HepG2 (cell line): ENCODE measurements around the gene PTPRQ. TPM values are rescaled to one million over a fixed set of nuclear protein-coding genes. Genes with fewer than 3 reads are reported as not detected.

ENCODE experiments used
- ATAC-seq: fragments of 200-7000 bp; cut with Tn5 transposase; 3 replicates; pipeline ENCODE4 v1.9.1; 2020; ENCODE audit warnings: mild to moderate bottlenecking, moderate library complexity
- BruUV-seq: library from RNA; stranded (reverse); fragments of 400-500 nt; replicated peaks from 2 replicates; lab custom pipeline; 2021; lab: Mats Ljungman, UMichigan
- CTCF ChIA-PET: fragments of 300-600 bp; formaldehyde crosslinking; extraction: SDS; loops from one replicate; lab custom pipeline; 2021; ENCODE audit warnings: low total read pairs, inconsistent platforms, low intra/inter-chr PET ratio; lab: Yijun Ruan, JAX
- POLR2A ChIA-PET: fragments of 350-600 bp; sonication (Branson Sonifier 250); formaldehyde crosslinking; loops from one replicate; lab custom pipeline; 2020; ENCODE audit warnings: antibody characterized with exemption, inconsistent platforms; lab: Yijun Ruan, JAX
- DNase-seq: peaks from one replicate; pipeline ENCODE4 v3.0.0-alpha.2; 2015; ENCODE audit warnings: low spot score
- FAIRE-seq: peaks from 3 replicates; lab custom pipeline; 2011; peaks lifted over from hg19 to GRCh38; lab: Jason Lieb, UNC
- H2AFZ ChIP-seq: one replicate; pipeline ENCODE4 v1.6.1; 2011; ENCODE audit warnings: low read length, inconsistent platforms
- H3K27ac ChIP-seq: fragments of 300-600 bp; 3 replicates; pipeline ENCODE4 v1.8.0; 2011; ENCODE audit warnings: mixed run types, mild to moderate bottlenecking, mixed read lengths, low read length, inconsistent platforms; ENCODE audit not compliant: insufficient read depth; ENCODE audit errors: extremely low read length
- H3K27me3 ChIP-seq, 2 experiments: fragments of 200-600 bp in 1 of 2; 2 replicates in 1 of 2; 3 replicates in 1 of 2; pipeline versions ENCODE4 v1.6.0 to v1.8.0; 2011; ENCODE audit warnings: low read length in 2 of 2, mild to moderate bottlenecking in 2 of 2, moderate library complexity in 2 of 2, inconsistent platforms in 1 of 2; ENCODE audit not compliant: insufficient read depth in 2 of 2, control insufficient read depth in 1 of 2
- H3K36me3 ChIP-seq, 2 experiments: fragments of 200-600 bp in 1 of 2; replicated peaks in 1 of 2; 2 replicates in 1 of 2; 3 replicates in 1 of 2; pipeline versions ENCODE4 v1.5.1 to v1.8.0; 2011; ENCODE audit warnings: low read length in 2 of 2, inconsistent platforms in 1 of 2; ENCODE audit not compliant: insufficient read depth in 2 of 2, control insufficient read depth in 1 of 2
- H3K4me1 ChIP-seq: 2 replicates; pipeline ENCODE4 v1.5.1; 2012; ENCODE audit warnings: low read length, inconsistent platforms; ENCODE audit not compliant: insufficient read depth
- H3K4me2 ChIP-seq: 2 replicates; pipeline ENCODE4 v1.6.0; 2011; ENCODE audit warnings: low read depth, low read length, inconsistent platforms
- H3K4me3 ChIP-seq, 3 experiments: fragments of 200-600 bp in 1 of 3; sonication (generic), shearing (Covaris generic) in 1 of 3; replicated peaks in 1 of 3; 2 replicates each; pipeline ENCODE4 v1.5.1; 2011 to 2016; ENCODE audit warnings: low read length in 3 of 3, inconsistent platforms in 2 of 3, low read depth in 2 of 3, mild to moderate bottlenecking in 2 of 3, control low read depth in 1 of 3, mixed read lengths in 1 of 3; ENCODE audit not compliant: insufficient read depth in 1 of 3
- H3K79me2 ChIP-seq: one replicate; pipeline ENCODE4 v1.6.1; 2011; ENCODE audit warnings: low read length, inconsistent platforms; ENCODE audit not compliant: insufficient read depth
- H3K9ac ChIP-seq: 2 replicates; pipeline ENCODE4 v1.6.0; 2011; ENCODE audit warnings: mild to moderate bottlenecking, low read depth, low read length, inconsistent platforms; ENCODE audit not compliant: insufficient read depth
- H3K9me3 ChIP-seq: 2 replicates; pipeline ENCODE4 v1.5.1; 2012; ENCODE audit warnings: mild to moderate bottlenecking, low read length
- H4K20me1 ChIP-seq: 2 replicates; pipeline ENCODE4 v1.6.0; 2011; ENCODE audit warnings: inconsistent platforms, mild to moderate bottlenecking, low read length, moderate library complexity; ENCODE audit not compliant: insufficient read depth
- GATAD2A ChIP-seq: IDR thresholded peaks from 2 replicates; pipeline ENCODE4 v1.6.1; 2016
- JDP2 ChIP-seq: sonication (generic); formaldehyde crosslinking; IDR thresholded peaks from 2 replicates; pipeline ENCODE4 v1.8.1; 2022; ENCODE audit warnings: missing genetic modification reagents, borderline replicate concordance
- KMT2A ChIP-seq: sonication (generic); formaldehyde crosslinking; IDR thresholded peaks from 2 replicates; pipeline ENCODE4 v1.4.0; 2020; ENCODE audit warnings: missing genetic modification reagents
- MZF1 ChIP-seq: sonication (generic); formaldehyde crosslinking; IDR thresholded peaks from 2 replicates; pipeline ENCODE4 v1.8.1; 2023; ENCODE audit warnings: mild to moderate bottlenecking, missing genetic modification reagents, borderline replicate concordance
- NR2F6 ChIP-seq, 2 experiments: IDR thresholded peaks; 2 replicates each; pipeline ENCODE4 v1.6.1; 2016; ENCODE audit warnings: antibody characterized with exemption in 1 of 2, mild to moderate bottlenecking in 1 of 2
- SOX6 ChIP-seq, 2 experiments: fragments of 450-650 bp in 1 of 2; sonication (generic) in 1 of 2; formaldehyde crosslinking in 1 of 2; IDR thresholded peaks; 2 replicates each; pipeline versions ENCODE4 v1.4.0 to v1.6.1; 2017 to 2020; ENCODE audit warnings: antibody characterized with exemption in 1 of 2, mild to moderate bottlenecking in 1 of 2, missing genetic modification reagents in 1 of 2
- SP140L ChIP-seq: sonication (generic); formaldehyde crosslinking; IDR thresholded peaks from 2 replicates; pipeline ENCODE4 v1.4.0; 2020; ENCODE audit warnings: missing genetic modification reagents, borderline replicate concordance
- TMF1 ChIP-seq: sonication (generic); formaldehyde crosslinking; IDR thresholded peaks from 2 replicates; pipeline ENCODE4 v1.8.1; 2022; ENCODE audit warnings: low read depth, missing genetic modification reagents
- ZNF3 ChIP-seq: IDR thresholded peaks from 2 replicates; pipeline ENCODE4 v1.7.0; 2017; ENCODE audit warnings: inconsistent platforms
- ZNF331 ChIP-seq: sonication (generic); formaldehyde crosslinking; IDR thresholded peaks from 2 replicates; pipeline ENCODE4 v1.4.0; 2020; ENCODE audit warnings: missing genetic modification reagents
- WGBS: methylation state at CpG from one replicate; pipeline ENCODE4 v1.1.6; 2017; ENCODE audit warnings: low lambda C conversion rate; 5-methylcytosine and 5-hydroxymethylcytosine counted together
- in situ Hi-C: cut with HindIII; loops from 2 replicates; pipeline ENCODE4 v1.10.0; 2017; ENCODE audit warnings: low pct_unique_long_range_greater_than_20kb; ENCODE audit not compliant: extremely low pct_ligation_motif_present
- intact Hi-C: fragments of 100-400 bp; cut with micrococcal nuclease; formaldehyde crosslinking; loops from one replicate; pipeline ENCODE4 v1.10.0; 2022; ENCODE audit not compliant: unreplicated experiment
- polyA plus RNA-seq, 8 experiments: library from polyadenylated mRNA; depleted of rRNA in 3 of 8; stranded (reverse) in 7 of 8; unstranded in 1 of 8; fragments of >200 nt; fragmentation: Illumina TruSeq in 4 of 8; extraction: Trizol in 4 of 8; gene quantifications; 2 replicates each; pipeline versions ENCODE4 v1.2.1 to v1.2.3, GENCODE V29; 2011 to 2016; ENCODE audit warnings: low read depth in 4 of 8, missing spikeins in 1 of 8, mixed read lengths in 1 of 8; ENCODE audit not compliant: insufficient read depth in 1 of 8
- total RNA-seq, 5 experiments: library from RNA; depleted of rRNA; stranded (reverse); fragments of >200 nt; fragmentation: Illumina TruSeq; extraction: Trizol; gene quantifications; 2 replicates each; pipeline ENCODE4 v1.2.3, GENCODE V29; 2016; ENCODE audit warnings: low read depth in 1 of 5
- TF ChIP-seq, protein P1 (sequence below): IDR thresholded peaks from 2 replicates; pipeline ENCODE4 v1.6.1; 2016; ENCODE audit warnings: missing compliant biosample characterization, missing genetic modification reagents, borderline replicate concordance
- TF ChIP-seq, protein P2 (sequence below): IDR thresholded peaks from 2 replicates; pipeline ENCODE4 v1.6.1; 2016; ENCODE audit warnings: low read depth

The PTPRQ gene
- total and polyA plus RNA-seq, 2 of the 13 experiments (the other 11 are each of a cell fraction or from before 2014, with no cell fraction given): not detected

DNA sequence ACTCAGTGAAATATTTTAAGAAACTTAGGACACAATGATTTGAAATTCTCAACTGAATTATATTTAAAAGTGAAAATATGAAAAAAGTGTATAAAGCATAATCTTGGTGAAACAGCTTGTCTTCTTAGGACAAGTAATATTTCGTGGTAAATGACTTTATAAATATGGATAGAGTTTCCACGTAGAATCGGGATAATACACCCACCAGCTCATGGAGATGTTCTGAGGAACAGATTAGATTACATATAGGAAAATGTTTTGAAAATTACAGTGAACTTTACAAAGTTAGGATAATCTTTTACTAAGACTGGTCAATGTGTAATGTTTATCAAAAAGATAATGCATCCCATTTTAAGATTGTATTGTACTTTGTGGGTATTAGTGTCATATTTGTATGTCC, 237.8 kb downstream of the PTPRQ start:
- no peaks in the 10 kb centered on the region for H3K27me3 ChIP-seq
- no peaks in the 10 kb centered on the region for H3K9me3 ChIP-seq
- H3K79me2 ChIP-seq: no peaks in the 10 kb centered on the region
- POLR2A ChIA-PET: no interaction called here
- H3K4me2 ChIP-seq: no peak overlapping the region
- H3K9ac ChIP-seq: no peak overlapping the region
- no peak for TF ChIP-seq SP140L
- TF ChIP-seq ZNF331 (CRISPR knock-in tag): no peak
- TF ChIP-seq MZF1 (CRISPR knock-in tag): no peak
- no peak for TF ChIP-seq GATAD2A (CRISPR knock-in tag)
- TF ChIP-seq TMF1 (CRISPR knock-in tag): no peak
- no peaks in the 10 kb centered on the region for H3K36me3 ChIP-seq
- BruUV-seq: no TSS peak
- no peak overlapping the region for H2AFZ ChIP-seq
- intact Hi-C loops (no loop called here), in situ Hi-C loops (no loop called here)
- DNase-seq: no peak
- H4K20me1 ChIP-seq: no peaks in the 10 kb centered on the region
- H3K4me3 ChIP-seq: no peak overlapping the region
- CTCF ChIA-PET: no interaction called here
- ATAC-seq: no peak
- no peaks in the 10 kb centered on the region for H3K4me1 ChIP-seq
- 29% methylated on average over 3 of the region's 3 CpGs for WGBS
- FAIRE-seq: no peak
- H3K27ac ChIP-seq: no peak overlapping the region

DNA sequence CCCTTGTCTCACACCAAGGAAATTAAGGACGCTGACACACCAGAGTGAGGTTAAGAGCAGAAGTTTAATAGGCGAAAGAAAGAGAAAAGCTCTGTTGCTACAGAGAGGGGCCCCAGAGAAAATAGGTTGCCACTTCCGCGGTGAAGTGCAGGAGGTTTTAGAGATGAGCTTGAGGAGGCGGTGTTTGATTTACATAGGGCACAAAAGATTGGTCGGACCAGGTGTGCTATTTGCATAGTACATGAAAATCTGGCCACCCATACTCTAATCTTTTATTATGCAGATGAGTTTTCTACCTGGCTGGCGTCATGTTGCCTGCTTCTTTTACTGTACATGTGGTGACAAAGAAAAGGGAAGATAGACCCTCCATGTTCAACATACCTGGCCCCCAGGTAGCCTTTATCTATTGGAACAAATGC, 240.1 kb downstream of the PTPRQ start:
- DNase-seq: no peak
- Histone ChIP-seq H3K4me3 (no peak overlapping the region), H4K20me1 (no peaks in the 10 kb centered on the region), H3K4me2 (no peak overlapping the region), H3K79me2 (no peaks in the 10 kb centered on the region), H3K9me3 (no peaks in the 10 kb centered on the region), H3K4me1 (no peaks in the 10 kb centered on the region), H3K27me3 (no peaks in the 10 kb centered on the region), H2AFZ (no peak overlapping the region), H3K9ac (no peak overlapping the region), H3K36me3 (no peaks in the 10 kb centered on the region), H3K27ac (no peak overlapping the region)
- no TSS peak for BruUV-seq
- no peak for ATAC-seq
- WGBS: 53% methylated on average over 7 of the region's 7 CpGs
- in situ Hi-C loops (no loop called here), intact Hi-C loops (no loop called here)
- POLR2A ChIA-PET: no interaction called here
- no peak for FAIRE-seq
- no peak for TF ChIP-seq NR2F6 (IDR thresholded peaks at IDR 0.05)
- no peak for TF ChIP-seq NR2F6 (CRISPR knock-in tag; IDR thresholded peaks at IDR 0.05)
- no peak for TF ChIP-seq KMT2A (CRISPR knock-in tag)
- TF ChIP-seq, protein P1, sequence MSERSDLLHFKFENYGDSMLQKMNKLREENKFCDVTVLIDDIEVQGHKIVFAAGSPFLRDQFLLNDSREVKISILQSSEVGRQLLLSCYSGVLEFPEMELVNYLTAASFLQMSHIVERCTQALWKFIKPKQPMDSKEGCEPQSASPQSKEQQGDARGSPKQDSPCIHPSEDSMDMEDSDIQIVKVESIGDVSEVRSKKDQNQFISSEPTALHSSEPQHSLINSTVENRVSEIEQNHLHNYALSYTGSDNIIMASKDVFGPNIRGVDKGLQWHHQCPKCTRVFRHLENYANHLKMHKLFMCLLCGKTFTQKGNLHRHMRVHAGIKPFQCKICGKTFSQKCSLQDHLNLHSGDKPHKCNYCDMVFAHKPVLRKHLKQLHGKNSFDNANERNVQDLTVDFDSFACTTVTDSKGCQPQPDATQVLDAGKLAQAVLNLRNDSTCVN: no peak
- TF ChIP-seq JDP2 (CRISPR knock-in tag): no peak
- TF ChIP-seq, protein P2, sequence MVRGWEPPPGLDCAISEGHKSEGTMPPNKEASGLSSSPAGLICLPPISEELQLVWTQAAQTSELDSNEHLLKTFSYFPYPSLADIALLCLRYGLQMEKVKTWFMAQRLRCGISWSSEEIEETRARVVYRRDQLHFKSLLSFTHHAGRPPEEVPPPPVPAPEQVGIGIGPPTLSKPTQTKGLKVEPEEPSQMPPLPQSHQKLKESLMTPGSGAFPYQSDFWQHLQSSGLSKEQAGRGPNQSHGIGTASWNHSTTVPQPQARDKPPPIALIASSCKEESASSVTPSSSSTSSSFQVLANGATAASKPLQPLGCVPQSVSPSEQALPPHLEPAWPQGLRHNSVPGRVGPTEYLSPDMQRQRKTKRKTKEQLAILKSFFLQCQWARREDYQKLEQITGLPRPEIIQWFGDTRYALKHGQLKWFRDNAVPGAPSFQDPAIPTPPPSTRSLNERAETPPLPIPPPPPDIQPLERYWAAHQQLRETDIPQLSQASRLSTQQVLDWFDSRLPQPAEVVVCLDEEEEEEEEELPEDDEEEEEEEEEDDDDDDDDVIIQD (CRISPR knock-in tag): no peak
- no peak for TF ChIP-seq SOX6 (IDR thresholded peaks at IDR 0.05)
- no peak for TF ChIP-seq SOX6 (CRISPR knock-in tag; IDR thresholded peaks at IDR 0.05)
- no peak for TF ChIP-seq ZNF3 (CRISPR knock-in tag)
- CTCF ChIA-PET: no interaction called here
